HL-60/S4 treated with retinoic acid at 250 ng/mL for 4 days and 3 days (cell line): Measurements from ENCODE around the gene SLC35G2.
"Not testable (repeated sequence)": the region's sequence is repeated elsewhere in the genome, so short reads cannot be mapped to it uniquely, and the experiment has no call there.

Source experiments
- in situ Hi-C: fragments of 300-500 bp; cut with MboI; formaldehyde crosslinking; loops from 2 replicates; pipeline ENCODE4 v1.7.0; 2022; ENCODE audit warnings: low sequenced_read_pairs

SLC35G2 gene

DNA sequence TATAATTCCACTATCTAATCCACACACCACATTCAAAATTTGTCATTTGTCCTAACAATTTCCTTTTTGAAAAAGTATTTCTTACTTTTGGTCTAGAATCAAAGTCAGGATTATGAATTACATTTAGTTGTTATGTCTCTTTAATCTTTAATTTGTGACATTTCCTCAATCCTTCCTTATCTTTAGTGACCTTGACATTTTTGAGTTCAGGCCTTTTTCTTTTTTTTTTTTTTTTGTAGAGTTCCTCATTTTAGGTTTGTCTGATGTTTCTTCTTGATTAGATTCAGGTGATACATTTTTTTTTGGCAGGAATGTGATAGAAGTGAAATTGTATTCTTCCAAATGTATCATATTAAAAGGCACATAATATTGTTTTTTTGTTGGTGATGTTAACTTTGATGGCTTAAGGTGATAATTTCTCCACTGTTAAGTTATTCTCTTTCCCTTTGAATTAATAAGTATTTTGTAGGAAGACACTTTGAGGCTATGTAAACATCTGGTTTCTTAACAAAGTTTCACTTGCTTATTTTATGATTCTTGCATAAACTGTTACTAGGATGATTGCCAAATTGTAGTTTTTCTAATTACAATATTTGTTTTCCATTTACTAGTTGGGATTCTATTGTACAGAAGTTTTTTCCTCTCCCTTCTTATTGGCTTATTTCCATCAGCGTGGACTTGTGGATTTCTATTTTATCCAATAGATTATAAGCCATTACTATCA is 16.3 kb downstream of the SLC35G2 start:
- in situ Hi-C loops = no loop called here

DNA sequence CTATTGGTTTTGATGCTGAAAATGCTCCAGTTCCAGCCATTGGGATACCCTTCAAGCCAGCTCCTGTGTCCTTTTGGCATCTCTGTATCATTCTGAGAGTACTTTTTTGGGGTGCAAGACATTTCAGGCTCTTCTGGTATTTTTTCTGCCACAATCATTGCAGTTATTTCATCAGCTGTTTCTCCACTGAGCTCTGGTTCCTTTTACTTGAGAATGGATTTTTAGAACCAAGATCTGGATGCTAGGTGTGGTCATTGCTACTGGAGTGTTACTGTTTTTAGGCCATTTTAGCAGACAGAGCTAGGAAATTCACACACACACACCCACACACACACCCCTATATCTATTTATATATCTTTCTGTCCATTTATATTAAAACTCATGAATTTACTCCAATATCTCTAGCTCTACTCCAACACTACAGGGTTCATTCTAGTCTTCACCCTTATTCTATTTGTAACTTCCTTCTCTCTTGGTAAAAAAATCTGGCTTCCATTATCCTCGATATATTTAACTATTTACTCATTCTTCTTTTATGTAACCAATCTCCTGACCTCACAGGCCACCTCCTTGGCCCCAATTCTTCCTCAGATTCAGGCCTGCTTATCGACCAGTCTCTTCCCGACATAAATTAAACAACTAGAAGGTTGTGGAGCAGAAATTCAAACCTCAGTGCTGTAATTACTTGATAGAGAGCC is 17.0 kb downstream of the SLC35G2 start:
- in situ Hi-C loops = no loop called here

GRCh38 chr3:136836511-136837156 is 17.7 kb downstream of the SLC35G2 start:
- in situ Hi-C loops = no loop called here

DNA sequence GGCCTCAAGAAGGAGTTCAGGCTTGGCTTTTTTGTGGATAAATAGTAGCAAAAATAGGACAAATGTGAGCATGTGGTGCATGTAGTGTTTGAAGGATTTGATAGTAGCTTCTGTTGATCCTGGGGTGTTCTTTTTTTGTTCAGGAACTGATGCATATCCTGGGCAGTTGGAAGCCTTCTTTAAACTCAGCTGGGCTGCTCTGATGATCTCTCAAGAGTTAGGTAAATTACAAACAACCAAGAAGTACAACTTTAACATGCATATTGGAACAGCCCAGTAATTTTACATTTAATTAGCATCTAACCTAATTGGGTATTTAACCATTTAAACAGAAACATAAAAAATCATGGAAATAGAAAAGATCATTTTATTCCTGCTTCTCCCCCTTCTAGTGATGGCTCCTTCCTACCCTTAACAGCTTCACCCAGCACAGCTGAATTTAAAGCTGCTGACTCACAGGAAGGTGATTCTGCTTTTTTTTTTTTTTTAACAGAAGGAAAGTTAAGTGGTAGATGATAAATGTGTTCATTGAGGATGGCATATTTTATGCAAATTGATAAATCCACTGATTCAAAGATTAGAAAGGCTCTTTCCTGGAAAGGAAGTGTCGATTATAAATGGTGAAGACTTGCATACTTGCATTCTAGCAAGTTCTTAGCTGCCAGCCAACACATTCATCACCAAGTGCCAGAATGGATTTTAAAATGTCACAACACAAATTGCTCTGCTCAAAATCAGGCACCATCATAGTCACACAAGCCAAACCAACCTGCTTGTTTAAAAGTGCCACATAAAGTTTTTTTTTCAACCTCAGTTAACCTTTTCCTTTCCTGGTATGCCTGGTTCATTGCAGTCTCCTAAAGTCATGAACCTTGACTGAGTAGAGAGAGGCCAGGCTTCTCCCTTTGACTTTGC is 20.0 kb downstream of the SLC35G2 start:
- in situ Hi-C loops = no loop called here

DNA sequence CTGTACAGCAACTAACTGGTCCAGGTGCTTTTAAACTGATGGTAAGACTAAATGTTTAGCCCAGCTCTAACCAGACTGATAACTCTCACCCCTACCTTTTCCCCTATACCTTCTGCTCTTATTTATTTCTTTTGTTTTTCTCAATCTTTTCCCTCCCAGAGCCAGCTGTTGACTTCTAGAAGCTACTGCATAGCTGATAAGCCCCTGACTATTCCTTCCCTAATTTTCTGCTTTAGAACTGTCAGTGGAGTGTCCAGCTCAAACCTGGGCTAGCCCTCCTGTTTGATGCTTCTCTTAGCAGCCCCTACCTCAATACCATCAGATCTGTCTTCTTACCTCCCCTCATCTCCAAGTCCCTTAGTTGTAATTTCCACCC is 20.6 kb downstream of the SLC35G2 start:
- in situ Hi-C loops = no loop called here

DNA sequence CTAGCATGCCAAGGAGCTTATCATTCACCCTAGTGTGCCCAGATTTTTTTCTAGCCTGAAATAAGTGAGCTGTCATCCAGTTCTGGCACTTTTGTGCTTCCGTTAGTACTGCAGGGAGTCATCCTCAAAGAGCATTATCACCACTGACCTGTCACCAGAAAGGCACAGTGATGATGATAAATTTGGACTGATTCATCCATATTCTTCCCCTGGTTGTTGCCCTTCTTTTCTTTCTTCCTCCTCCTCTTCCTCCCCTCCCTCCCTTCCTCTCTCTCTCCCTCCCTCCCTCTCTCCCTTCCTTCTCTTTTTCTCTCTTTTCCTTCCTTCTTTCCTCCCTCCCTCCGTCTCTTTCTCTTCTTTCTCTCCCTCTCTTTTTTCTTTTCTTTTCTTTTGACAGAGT is 21.3 kb downstream of the SLC35G2 start:
- in situ Hi-C loops = no loop called here

- in situ Hi-C loops = no loop called here
Measured at GRCh38 chr3:136842294-136842693, 23.4 kb downstream of the SLC35G2 start.

DNA sequence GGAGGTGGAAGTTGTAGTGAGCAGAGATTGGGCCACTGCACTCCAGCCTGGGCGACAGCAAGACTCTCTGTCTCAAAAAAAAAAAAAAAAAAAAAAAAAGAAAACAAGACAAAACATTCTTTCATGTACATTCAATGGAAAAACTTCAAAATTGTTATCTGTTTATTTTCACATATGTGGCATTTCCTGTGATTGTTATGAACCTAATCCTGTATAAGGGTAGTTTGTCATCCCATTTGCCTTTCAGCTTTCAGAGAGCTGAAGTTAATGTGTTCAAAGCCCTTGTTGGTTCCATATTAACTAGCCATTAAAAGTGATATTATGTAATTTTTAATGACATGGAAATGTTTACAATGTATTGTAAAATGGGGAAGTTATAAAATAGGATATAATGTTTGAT is 25.8 kb downstream of the SLC35G2 start:
- in situ Hi-C loops = no loop called here

DNA sequence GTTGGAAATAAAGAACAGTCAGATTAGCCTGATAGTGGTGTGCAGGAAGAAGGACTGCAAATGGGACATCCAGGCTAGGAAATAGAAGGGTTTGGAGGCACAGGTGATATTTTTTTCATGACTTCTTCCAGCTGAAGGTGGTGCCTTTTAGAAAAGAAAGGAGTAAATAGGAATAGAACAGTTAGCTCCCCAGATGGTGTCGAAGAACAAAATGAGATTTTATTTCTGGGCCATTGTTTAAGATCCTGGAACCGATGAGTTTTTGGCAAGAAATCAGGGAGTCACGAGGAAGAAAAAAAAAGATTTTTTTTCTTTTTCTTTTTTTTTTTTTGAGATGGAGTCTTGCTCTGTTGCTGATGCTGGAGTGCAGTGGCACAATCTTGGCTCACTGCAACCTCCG is 33.3 kb downstream of the SLC35G2 start:
- in situ Hi-C loops = no loop called here

DNA sequence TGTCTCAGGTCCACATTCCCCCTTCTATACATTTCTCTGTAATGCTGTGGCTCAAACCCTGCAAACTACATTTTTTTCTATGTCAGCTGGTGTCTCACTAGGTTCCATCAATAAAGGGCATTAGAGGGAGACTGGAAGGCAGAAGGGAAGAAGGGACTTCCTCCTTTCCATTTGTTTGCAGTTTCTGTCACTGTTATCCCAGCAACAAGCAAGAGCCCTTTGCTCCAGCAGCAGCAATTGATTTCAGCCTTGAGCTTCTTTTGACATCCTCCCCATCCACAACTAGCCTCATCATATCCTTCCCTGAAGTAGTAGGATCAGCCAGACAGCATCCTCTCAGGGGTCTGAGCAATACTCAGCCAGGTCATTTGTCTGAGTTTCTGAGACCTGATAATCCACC is 37.7 kb downstream of the SLC35G2 start:
- in situ Hi-C loops = no loop called here

DNA sequence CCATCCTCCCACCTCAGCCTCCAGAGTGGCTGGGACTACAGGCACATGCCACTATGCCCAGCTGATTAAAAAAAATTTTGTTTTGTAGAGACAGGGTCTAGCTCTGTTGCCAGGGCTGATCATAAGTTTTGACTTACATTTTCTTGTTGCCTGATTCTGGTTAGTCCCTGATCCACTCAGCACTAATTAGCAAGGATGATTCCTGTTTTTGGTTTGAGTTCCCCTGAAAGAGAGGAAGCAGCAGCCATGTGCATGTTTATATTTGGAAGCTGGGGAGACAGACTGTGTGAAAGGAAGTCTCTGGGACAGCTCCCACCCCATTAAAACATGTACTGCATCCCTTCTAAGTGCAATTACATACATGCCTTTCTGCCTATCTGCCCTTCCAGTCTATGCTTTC is 39.5 kb downstream of the SLC35G2 start:
- in situ Hi-C loops = no loop called here

- in situ Hi-C loops = no loop called here
Measured at GRCh38 chr3:136860541-136860940, 41.6 kb downstream of the SLC35G2 start.

GRCh38 chr3:136861890-136862616 is 43.1 kb downstream of the SLC35G2 start, which contains the start of gene NCK1:
Gene NCK1 (plus strand): TSS chr3:136862208. CDS start chr3:136928002, 65,794 bp downstream.
- in situ Hi-C loops = no loop called here

GRCh38 chr3:136862617-136863322 is 43.8 kb downstream of the SLC35G2 start:
- in situ Hi-C loops = no loop called here

DNA sequence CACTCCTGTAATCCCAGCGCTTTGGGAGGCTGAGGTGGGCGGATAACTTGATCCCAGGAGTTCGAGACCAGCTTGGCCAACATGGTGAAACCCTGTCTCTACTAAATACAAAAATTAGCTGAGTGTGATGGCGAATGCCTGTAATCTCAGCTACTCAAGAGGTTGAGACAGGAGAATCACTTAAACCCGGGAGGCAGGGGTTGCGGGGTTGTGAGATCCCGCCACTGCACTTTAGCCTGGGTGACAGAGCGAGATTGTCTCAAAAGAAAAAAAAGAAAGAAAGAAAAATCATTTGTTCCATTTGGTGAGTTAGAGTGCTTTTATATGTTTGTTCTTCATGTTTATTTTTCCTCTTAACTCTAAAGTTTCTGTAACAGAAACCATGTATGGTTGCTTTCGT is 50.4 kb downstream of the SLC35G2 start:
- in situ Hi-C loops = no loop called here

DNA sequence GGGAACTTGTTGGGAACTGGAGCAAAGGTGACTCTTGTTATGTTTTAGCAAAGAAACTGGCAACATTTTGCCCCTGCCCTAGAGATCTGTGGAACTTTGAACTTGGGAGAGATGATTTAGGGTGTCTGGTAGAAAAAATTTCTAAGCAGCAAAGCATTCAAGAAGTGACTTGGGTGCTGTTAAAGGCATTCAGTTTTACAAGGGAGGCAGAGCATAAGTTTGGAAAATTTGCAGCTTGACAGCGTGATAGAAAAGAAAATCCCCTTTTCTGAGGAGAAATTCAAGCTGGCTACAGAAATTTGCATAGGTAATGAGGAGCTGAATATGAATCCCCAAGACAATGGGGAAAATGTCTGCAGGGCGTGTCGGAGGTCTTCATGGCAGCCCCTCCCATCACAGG is 53.3 kb downstream of the SLC35G2 start:
- in situ Hi-C loops = not testable (repeated sequence)

GRCh38 chr3:136879510-136879909 is 60.6 kb downstream of the SLC35G2 start:
- in situ Hi-C loops = not testable (repeated sequence)

DNA sequence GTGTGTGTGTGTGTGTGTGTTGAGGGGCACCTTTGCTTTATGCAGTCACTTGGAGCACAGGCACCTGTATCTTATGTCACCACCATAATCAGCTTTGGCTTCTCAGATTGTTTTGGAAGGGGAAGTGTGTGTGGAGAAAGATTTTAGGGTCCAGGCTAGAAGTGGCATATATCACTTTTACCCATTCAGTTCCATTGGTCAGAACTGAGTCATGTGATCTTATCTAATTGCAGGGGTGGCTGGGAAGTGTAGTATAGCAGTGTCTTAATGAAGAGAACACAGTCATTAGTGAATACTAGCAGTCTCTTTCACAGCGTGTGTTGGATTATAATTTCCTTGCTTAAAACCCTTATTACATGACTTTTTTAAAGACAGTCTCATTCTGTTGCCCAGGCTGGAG is 63.6 kb downstream of the SLC35G2 start:
- in situ Hi-C loops = no loop called here

- in situ Hi-C loops = no loop called here
Measured at GRCh38 chr3:136883967-136884720, 65.2 kb downstream of the SLC35G2 start.
